HEK293 (cell line): Measurements from ENCODE around the gene TNFRSF1A.

Source experiments
- CTCF ChIA-PET: fragments of 350-600 bp; formaldehyde crosslinking; extraction: SDS; loops from one replicate; lab custom pipeline; 2021; ENCODE audit warnings: antibody characterized with exemption; lab: Yijun Ruan, JAX
- POLR2A ChIA-PET: fragments of 300-600 bp; formaldehyde crosslinking; extraction: SDS; loops from one replicate; lab custom pipeline; 2020; ENCODE audit warnings: antibody characterized with exemption, inconsistent platforms; lab: Yijun Ruan, JAX
- H3K27ac ChIP-seq: fragments of 200-500 bp; sonication (Bioruptor generic); 2 replicates; pipeline ENCODE4 v1.5.1; 2014; ENCODE audit warnings: low read depth, low read length, control low read depth, inconsistent platforms; ENCODE audit errors: extremely low read depth
- H3K36me3 ChIP-seq, 2 experiments: fragments of 200-500 bp in 1 of 2; sonication (Bioruptor generic) in 1 of 2; 1 replicate in 1 of 2; 2 replicates in 1 of 2; pipeline ENCODE4 v1.5.1; 2014 to 2017; ENCODE audit warnings: inconsistent platforms in 2 of 2, low read length in 2 of 2; ENCODE audit not compliant: control insufficient read depth in 2 of 2, insufficient read depth in 1 of 2
- H3K4me1 ChIP-seq: fragments of 200-500 bp; sonication (Bioruptor generic); 2 replicates; pipeline ENCODE4 v1.5.1; 2014; ENCODE audit warnings: mild to moderate bottlenecking, low read length, inconsistent platforms; ENCODE audit not compliant: control insufficient read depth, insufficient read depth
- H3K4me3 ChIP-seq: 2 replicates; pipeline ENCODE4 v1.5.1; 2011; ENCODE audit warnings: low read depth, mild to moderate bottlenecking, control low read depth, low read length, moderate library complexity
- H3K9me3 ChIP-seq: fragments of 200-500 bp; sonication (Bioruptor generic); 2 replicates; pipeline ENCODE4 v1.5.1; 2014; ENCODE audit warnings: low read depth, low read length, inconsistent platforms; ENCODE audit not compliant: control insufficient read depth, insufficient read depth
- GLIS1 ChIP-seq: fragments of 450-650 bp; formaldehyde crosslinking; IDR thresholded peaks from 2 replicates; pipeline ENCODE4 v1.5.1; 2016; ENCODE audit warnings: missing biosample characterization, missing genetic modification characterization
- HOXA7 ChIP-seq: sonication (generic); formaldehyde crosslinking; IDR thresholded peaks from 2 replicates; pipeline ENCODE4 v1.8.1; 2022; ENCODE audit warnings: missing genetic modification reagents, borderline replicate concordance
- KLF8 ChIP-seq: fragments of 450-650 bp; formaldehyde crosslinking; IDR thresholded peaks from 2 replicates; pipeline ENCODE4 v1.5.1; 2016; ENCODE audit warnings: missing biosample characterization, missing genetic modification characterization
- ZFP3 ChIP-seq: fragments of 450-650 bp; formaldehyde crosslinking; IDR thresholded peaks from 2 replicates; pipeline ENCODE4 v1.5.1; 2016; ENCODE audit warnings: low read depth, missing biosample characterization, missing genetic modification characterization
- ZNF138 ChIP-seq: fragments of 450-650 bp; formaldehyde crosslinking; IDR thresholded peaks from 2 replicates; pipeline ENCODE4 v1.5.1; 2016; ENCODE audit warnings: missing biosample characterization, missing genetic modification characterization, borderline replicate concordance
- ZNF169 ChIP-seq: fragments of 450-650 bp; formaldehyde crosslinking; IDR thresholded peaks from 2 replicates; pipeline ENCODE4 v1.5.1; 2016; ENCODE audit warnings: missing biosample characterization, missing genetic modification characterization
- ZNF239 ChIP-seq: fragments of 450-650 bp; formaldehyde crosslinking; IDR thresholded peaks from 2 replicates; pipeline ENCODE4 v1.5.1; 2016; ENCODE audit warnings: missing biosample characterization, missing genetic modification characterization
- ZNF571 ChIP-seq: fragments of 450-650 bp; formaldehyde crosslinking; IDR thresholded peaks from 2 replicates; pipeline ENCODE4 v1.5.0; 2017; ENCODE audit warnings: missing biosample characterization, missing genetic modification characterization
- ZNF600 ChIP-seq: fragments of 450-650 bp; formaldehyde crosslinking; IDR thresholded peaks from 2 replicates; pipeline ENCODE4 v1.5.1; 2016; ENCODE audit warnings: missing biosample characterization, missing genetic modification characterization
- ZNF843 ChIP-seq: fragments of 450-650 bp; formaldehyde crosslinking; IDR thresholded peaks from 2 replicates; pipeline ENCODE4 v1.5.1; 2016; ENCODE audit warnings: missing biosample characterization, missing genetic modification characterization
- ZSCAN23 ChIP-seq: fragments of 450-650 bp; formaldehyde crosslinking; IDR thresholded peaks from 2 replicates; pipeline ENCODE4 v1.5.1; 2016; ENCODE audit warnings: missing biosample characterization, missing genetic modification characterization
- TF ChIP-seq, protein P1 (sequence below): fragments of 450-650 bp; formaldehyde crosslinking; conservative IDR thresholded peaks from 2 replicates; pipeline ENCODE4 v1.5.1; 2016; ENCODE audit warnings: low read depth, missing biosample characterization, missing genetic modification characterization
- TF ChIP-seq, protein P2 (sequence below): fragments of 450-650 bp; formaldehyde crosslinking; IDR thresholded peaks from 2 replicates; pipeline ENCODE4 v1.5.1; 2016; ENCODE audit warnings: missing biosample characterization, missing genetic modification characterization

Gene TNFRSF1A

DNA sequence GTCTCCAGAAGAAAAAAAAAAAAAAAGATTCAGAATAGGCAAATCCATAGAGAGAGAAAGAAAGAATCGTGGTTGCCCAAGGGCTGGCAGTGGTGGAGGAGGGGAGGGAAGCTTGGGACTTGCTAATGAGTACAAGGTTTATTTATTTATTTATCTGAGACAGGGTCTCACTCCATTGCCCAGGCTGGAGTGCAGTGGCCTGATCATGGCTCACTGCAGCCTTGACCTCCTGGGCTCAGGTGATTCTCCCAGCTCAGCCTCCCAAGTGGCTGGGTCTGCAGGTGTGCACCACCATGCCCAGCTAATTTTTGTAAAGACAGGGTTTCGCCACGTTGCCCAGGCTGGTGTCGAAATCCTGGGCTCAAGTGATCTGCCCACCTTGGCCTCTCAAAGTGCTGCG lies 9.7 kb upstream of the TNFRSF1A start (continued):
- TF ChIP-seq, protein P1, sequence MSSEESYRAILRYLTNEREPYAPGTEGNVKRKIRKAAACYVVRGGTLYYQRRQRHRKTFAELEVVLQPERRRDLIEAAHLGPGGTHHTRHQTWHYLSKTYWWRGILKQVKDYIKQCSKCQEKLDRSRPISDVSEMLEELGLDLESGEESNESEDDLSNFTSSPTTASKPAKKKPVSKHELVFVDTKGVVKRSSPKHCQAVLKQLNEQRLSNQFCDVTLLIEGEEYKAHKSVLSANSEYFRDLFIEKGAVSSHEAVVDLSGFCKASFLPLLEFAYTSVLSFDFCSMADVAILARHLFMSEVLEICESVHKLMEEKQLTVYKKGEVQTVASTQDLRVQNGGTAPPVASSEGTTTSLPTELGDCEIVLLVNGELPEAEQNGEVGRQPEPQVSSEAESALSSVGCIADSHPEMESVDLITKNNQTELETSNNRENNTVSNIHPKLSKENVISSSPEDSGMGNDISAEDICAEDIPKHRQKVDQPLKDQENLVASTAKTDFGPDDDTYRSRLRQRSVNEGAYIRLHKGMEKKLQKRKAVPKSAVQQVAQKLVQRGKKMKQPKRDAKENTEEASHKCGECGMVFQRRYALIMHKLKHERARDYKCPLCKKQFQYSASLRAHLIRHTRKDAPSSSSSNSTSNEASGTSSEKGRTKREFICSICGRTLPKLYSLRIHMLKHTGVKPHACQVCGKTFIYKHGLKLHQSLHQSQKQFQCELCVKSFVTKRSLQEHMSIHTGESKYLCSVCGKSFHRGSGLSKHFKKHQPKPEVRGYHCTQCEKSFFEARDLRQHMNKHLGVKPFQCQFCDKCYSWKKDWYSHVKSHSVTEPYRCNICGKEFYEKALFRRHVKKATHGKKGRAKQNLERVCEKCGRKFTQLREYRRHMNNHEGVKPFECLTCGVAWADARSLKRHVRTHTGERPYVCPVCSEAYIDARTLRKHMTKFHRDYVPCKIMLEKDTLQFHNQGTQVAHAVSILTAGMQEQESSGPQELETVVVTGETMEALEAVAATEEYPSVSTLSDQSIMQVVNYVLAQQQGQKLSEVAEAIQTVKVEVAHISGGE: no peak
- TF ChIP-seq ZFP3 (tag by site-specific recombination) (no peak), ZNF600 (tag by site-specific recombination) (no peak)
- TF ChIP-seq, protein P2, sequence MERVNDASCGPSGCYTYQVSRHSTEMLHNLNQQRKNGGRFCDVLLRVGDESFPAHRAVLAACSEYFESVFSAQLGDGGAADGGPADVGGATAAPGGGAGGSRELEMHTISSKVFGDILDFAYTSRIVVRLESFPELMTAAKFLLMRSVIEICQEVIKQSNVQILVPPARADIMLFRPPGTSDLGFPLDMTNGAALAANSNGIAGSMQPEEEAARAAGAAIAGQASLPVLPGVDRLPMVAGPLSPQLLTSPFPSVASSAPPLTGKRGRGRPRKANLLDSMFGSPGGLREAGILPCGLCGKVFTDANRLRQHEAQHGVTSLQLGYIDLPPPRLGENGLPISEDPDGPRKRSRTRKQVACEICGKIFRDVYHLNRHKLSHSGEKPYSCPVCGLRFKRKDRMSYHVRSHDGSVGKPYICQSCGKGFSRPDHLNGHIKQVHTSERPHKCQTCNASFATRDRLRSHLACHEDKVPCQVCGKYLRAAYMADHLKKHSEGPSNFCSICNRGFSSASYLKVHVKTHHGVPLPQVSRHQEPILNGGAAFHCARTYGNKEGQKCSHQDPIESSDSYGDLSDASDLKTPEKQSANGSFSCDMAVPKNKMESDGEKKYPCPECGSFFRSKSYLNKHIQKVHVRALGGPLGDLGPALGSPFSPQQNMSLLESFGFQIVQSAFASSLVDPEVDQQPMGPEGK (tag by site-specific recombination): no peak

DNA sequence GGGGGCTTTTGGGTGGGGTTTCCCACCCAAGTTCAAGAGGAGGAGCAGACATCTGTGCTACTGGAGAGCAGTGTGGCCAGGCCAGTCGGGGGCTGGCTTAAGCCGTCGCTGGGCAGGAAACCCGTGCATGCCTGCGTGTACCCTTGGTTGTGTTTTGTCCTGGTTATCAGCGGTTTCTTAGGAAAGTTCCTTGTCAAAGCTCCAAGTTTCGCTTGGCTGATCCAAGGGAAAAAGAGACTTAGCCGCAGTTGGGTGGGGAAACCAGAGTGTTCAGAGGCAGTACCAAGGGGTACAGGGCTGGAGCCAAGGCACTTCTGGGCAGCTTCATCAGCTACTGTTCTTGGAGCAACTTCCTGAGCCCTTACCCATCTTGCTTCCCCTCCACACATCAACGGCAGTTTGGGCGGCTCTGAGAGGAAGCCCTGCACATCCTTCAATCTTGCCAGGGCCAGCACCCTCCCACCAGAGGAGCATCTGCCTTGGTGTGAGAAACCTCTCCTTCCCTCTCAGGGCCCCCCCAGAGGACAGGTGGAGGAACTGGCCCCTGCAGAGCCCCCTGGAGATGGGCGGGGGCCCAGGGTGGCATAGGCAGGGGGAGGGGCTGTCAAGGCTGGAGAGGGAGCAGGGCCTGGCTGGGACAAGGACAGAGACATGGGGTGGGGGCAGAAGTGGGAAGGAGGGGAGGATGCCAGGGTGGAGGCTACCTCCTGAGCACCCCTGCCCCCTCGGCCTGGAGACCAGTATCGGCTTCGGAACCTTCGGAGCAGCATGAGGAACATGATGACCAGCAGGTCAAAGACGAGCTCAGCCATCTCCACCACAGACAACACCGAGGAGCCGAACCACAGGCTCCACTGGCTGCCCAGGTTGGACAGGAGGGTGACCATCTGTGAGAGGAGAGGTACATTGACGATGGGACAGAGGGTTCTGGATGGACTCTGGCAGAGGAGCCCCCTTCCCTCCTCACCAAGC lies 5.8 kb upstream of the TNFRSF1A start:
- CTCF ChIA-PET: no interaction called here
- TF ChIP-seq GLIS1 (tag by site-specific recombination) (peak; percentile 46), ZNF843 (no peak)
- Histone ChIP-seq H3K4me1 (no peaks in the 10 kb centered on the region), H3K4me3 (no peak overlapping the region), H3K27ac (no peak overlapping the region), H3K9me3 (no peaks in the 10 kb centered on the region), H3K36me3 (no peaks in the 10 kb centered on the region)
- POLR2A ChIA-PET: interaction anchor here (1.7 kb wide), 1 partner anchor 123 kb away, joined by 3 read pairs; the partner anchor contains the start of gene VAMP1

DNA sequence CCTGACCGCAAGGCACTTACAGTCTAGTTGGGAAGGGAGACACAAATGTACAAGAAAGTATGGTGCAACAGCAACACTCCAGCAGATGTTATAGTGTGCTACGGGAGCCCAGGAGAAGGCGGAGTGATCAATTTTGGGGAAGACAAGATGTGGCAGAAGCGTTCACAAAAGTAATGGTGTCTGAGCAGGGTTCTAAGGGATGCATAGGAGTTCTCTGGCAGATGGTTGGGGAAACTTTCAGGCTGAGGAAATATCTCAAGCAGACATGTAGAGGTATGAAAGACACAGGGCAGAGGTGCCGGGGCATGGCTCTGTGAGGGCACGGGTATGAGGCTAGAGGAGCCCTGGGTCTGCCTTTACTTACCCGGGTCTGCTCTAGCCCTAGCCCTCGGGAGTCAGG lies 5.1 kb upstream of the TNFRSF1A start:
- peak; percentile 96 for TF ChIP-seq ZFP3 (tag by site-specific recombination)
- no peak for TF ChIP-seq ZNF239 (tag by site-specific recombination)
- TF ChIP-seq ZNF169 (tag by site-specific recombination): no peak
- no peak for TF ChIP-seq KLF8 (tag by site-specific recombination)
- TF ChIP-seq ZNF138 (tag by site-specific recombination): no peak

DNA sequence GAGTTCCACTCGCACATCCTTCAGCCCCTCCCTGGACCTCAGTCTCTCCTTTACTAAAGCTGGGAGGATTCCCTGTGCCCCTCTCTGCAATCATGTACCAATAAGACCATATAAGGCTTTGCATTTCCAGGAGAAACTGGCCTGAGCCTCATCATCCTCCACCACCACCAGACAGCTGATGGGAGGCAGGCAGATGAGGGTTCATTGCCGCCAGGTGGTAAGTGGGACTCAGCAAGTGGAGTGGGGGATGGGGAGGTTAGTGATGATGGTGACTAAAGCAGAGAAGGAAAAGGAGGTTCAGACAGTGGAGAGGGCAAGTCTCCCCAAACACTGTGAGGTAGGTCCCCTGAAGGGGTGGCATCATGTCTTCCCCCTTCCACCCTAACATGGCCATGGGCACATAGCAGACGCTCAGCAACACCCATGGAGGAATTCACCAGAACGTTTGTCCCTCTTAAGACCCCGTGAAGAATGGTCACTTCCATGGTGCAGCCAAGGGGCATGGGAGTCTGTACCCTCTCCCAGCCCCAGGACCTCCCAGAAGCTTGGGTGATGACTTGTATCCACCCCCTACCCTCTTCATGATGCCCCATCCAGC lies 4.5 kb upstream of the TNFRSF1A start:
- peaks cover 2% of the 10 kb centered on the region; the same call in 1 of the 2 replicates for H3K4me1 ChIP-seq
- TF ChIP-seq ZSCAN23 (no peak), HOXA7 (CRISPR knock-in tag) (no peak), ZNF571 (tag by site-specific recombination) (no peak)
- ChIA-PET POLR2A (interaction anchor here (0.8 to 2.0 kb wide), 6 partner anchors 10 to 188 kb away, joined by 3 to 26 read pairs (median 4); partner anchors contain the start of genes GAPDH and MRPL51), CTCF (no interaction called here)
- no peak overlapping the region for H3K4me3 ChIP-seq
- no peaks in the 10 kb centered on the region for H3K36me3 ChIP-seq
- no peak overlapping the region for H3K27ac ChIP-seq
- H3K9me3 ChIP-seq: no peaks in the 10 kb centered on the region

More for the DNA sequence above, 5.1 kb upstream of the TNFRSF1A start:
- Histone ChIP-seq H3K9me3 (no peaks in the 10 kb centered on the region), H3K27ac (no peak overlapping the region), H3K36me3 (no peaks in the 10 kb centered on the region), H3K4me3 (no peak overlapping the region), H3K4me1 (peaks cover 2% of the 10 kb centered on the region; the same call in 1 of the 2 replicates)
- ChIA-PET POLR2A (no interaction called here), CTCF (no interaction called here)
